CD14-positive monocyte (primary cell): ENCODE results near the gene FKBP15. TPM values are rescaled to one million over a fixed set of nuclear protein-coding genes. Genes with fewer than 3 reads are reported as not detected.
A peak's percentile ranks its signal among the peaks of the same experiment; 100 is the strongest.
"Not testable (repeated sequence)": the region's sequence is repeated elsewhere in the genome, so short reads cannot be mapped to it uniquely, and the experiment has no call there.

ENCODE experiments used
- DNase-seq, 3 donors: peaks; one replicate each; pipeline ENCODE4 v3.0.0-alpha.2; 2011 to 2022
- H2AFZ ChIP-seq: 2 replicates; pipeline ENCODE4 v1.6.0; 2012; ENCODE audit warnings: mild to moderate bottlenecking, low read depth, low read length, inconsistent platforms; ENCODE audit not compliant: insufficient read depth, poor library complexity, severe bottlenecking
- H3K27ac ChIP-seq, 2 donors: 1 replicate in 1 of 2; 2 replicates in 1 of 2; pipeline ENCODE4 v1.5.1; 2012 to 2013; ENCODE audit warnings: low read length in 2 of 2, control low read depth in 1 of 2, inconsistent platforms in 1 of 2, low read depth in 1 of 2, mild to moderate bottlenecking in 1 of 2
- H3K27me3 ChIP-seq, 2 donors: one replicate each; pipeline versions ENCODE4 v1.6.0 to v1.6.1; 2011 to 2013; ENCODE audit warnings: low read length in 2 of 2; ENCODE audit not compliant: control insufficient read depth in 2 of 2, insufficient read depth in 2 of 2
- H3K36me3 ChIP-seq, 2 donors: replicated peaks in 1 of 2; 1 replicate in 1 of 2; 2 replicates in 1 of 2; pipeline versions ENCODE4 v1.5.1 to v1.6.1; 2012 to 2013; ENCODE audit warnings: low read length in 2 of 2, control low read depth in 1 of 2, inconsistent platforms in 1 of 2, mild to moderate bottlenecking in 1 of 2; ENCODE audit not compliant: insufficient read depth in 2 of 2, control insufficient read depth in 1 of 2
- H3K4me1 ChIP-seq, 2 donors: 1 replicate in 1 of 2; 2 replicates in 1 of 2; pipeline versions ENCODE4 v1.5.1 to v1.6.1; 2012 to 2013; ENCODE audit warnings: low read length in 2 of 2, control low read depth in 1 of 2, inconsistent platforms in 1 of 2, mild to moderate bottlenecking in 1 of 2, moderate library complexity in 1 of 2; ENCODE audit not compliant: insufficient read depth in 2 of 2, control insufficient read depth in 1 of 2
- H3K4me2 ChIP-seq: replicated peaks from 2 replicates; pipeline ENCODE3; 2012; ENCODE audit warnings: low read length, moderate library complexity, mild to moderate bottlenecking; ENCODE audit not compliant: poor library complexity, severe bottlenecking; ENCODE audit errors: extremely low read depth
- H3K4me3 ChIP-seq, 3 experiments: fragments of 200-600 bp in 1 of 3; sonication (generic) in 1 of 3; replicated peaks in 1 of 3; 1 replicate in 2 of 3; 2 replicates in 1 of 3; pipeline ENCODE4 v1.5.1; 2011 to 2013; ENCODE audit warnings: low read length in 3 of 3, mild to moderate bottlenecking in 3 of 3, control low read depth in 2 of 3, low read depth in 2 of 3, inconsistent platforms in 1 of 3, moderate library complexity in 1 of 3
- H3K79me2 ChIP-seq: 2 replicates; pipeline ENCODE4 v1.6.0; 2012; ENCODE audit warnings: mild to moderate bottlenecking, control low read depth, inconsistent platforms, low read length, moderate library complexity; ENCODE audit not compliant: insufficient read depth
- H3K9ac ChIP-seq: 2 replicates; pipeline ENCODE4 v1.6.0; 2017; ENCODE audit warnings: low read length, mild to moderate bottlenecking; ENCODE audit not compliant: insufficient read depth, poor library complexity, severe bottlenecking
- H3K9me3 ChIP-seq, 2 donors: replicated peaks in 1 of 2; 1 replicate in 1 of 2; 2 replicates in 1 of 2; pipeline versions ENCODE4 v1.5.1 to v1.6.1; 2012 to 2013; ENCODE audit warnings: low read length in 2 of 2, control low read depth in 1 of 2; ENCODE audit not compliant: control insufficient read depth in 1 of 2, insufficient read depth in 1 of 2
- H4K20me1 ChIP-seq: 2 replicates; pipeline ENCODE4 v1.6.0; 2012; ENCODE audit warnings: mild to moderate bottlenecking, low read length, control low read depth, moderate library complexity; ENCODE audit not compliant: insufficient read depth
- H3K27ac Mint-ChIP-seq, 7 donors: one replicate each; pipeline ENCODE4 v1.8.0; 2020; ENCODE audit warnings: mild to moderate bottlenecking in 7 of 7, mixed read lengths in 7 of 7, moderate library complexity in 6 of 7, inconsistent platforms in 2 of 7
- H3K27me3 Mint-ChIP-seq, 3 donors: one replicate each; pipeline ENCODE4 v1.8.0; 2021 to 2022; ENCODE audit warnings: low read depth in 3 of 3, mild to moderate bottlenecking in 3 of 3, mixed read lengths in 3 of 3, moderate library complexity in 3 of 3, inconsistent platforms in 1 of 3
- H3K36me3 Mint-ChIP-seq, 2 donors: one replicate each; pipeline ENCODE4 v1.8.0; 2020; ENCODE audit warnings: mixed read lengths in 2 of 2, inconsistent platforms in 1 of 2, mild to moderate bottlenecking in 1 of 2
- H3K4me1 Mint-ChIP-seq: one replicate; pipeline ENCODE4 v1.8.0; 2020; ENCODE audit warnings: mild to moderate bottlenecking, mixed read lengths
- H3K4me3 Mint-ChIP-seq, 2 donors: one replicate each; pipeline ENCODE4 v1.8.0; 2020; ENCODE audit warnings: mild to moderate bottlenecking in 2 of 2, mixed read lengths in 2 of 2, moderate library complexity in 1 of 2
- H3K9me3 Mint-ChIP-seq, 7 donors: one replicate each; pipeline ENCODE4 v1.8.0; 2020 to 2022; ENCODE audit warnings: mixed read lengths in 7 of 7, mild to moderate bottlenecking in 6 of 7, moderate library complexity in 6 of 7, inconsistent platforms in 2 of 7
- CTCF ChIP-seq: fragments of 200-600 bp; IDR thresholded peaks from one replicate; pipeline ENCODE4 v1.8.0; 2022; ENCODE audit warnings: antibody characterized with exemption, mild to moderate bottlenecking
- WGBS: methylation state at CpG from one replicate; pipeline ENCODE4 v1.1.5; 2013; ENCODE audit warnings: missing lambda C conversion rate; ENCODE audit not compliant: insufficient coverage; 5-methylcytosine and 5-hydroxymethylcytosine counted together
- intact Hi-C, 2 donors: fragments of 100-400 bp; cut with micrococcal nuclease; formaldehyde crosslinking; loops; one replicate each; pipeline versions ENCODE4 v1.15.0 to v1.15.1; 2023
- polyA plus RNA-seq, 3 donors: library from polyadenylated mRNA; depleted of rRNA in 1 of 3; unstranded in 2 of 3; stranded (reverse) in 1 of 3; fragments of 300-500 nt in 2 of 3; fragments of >200 nt in 1 of 3; fragmentation: Illumina TruSeq in 2 of 3; gene quantifications; 1 replicate in 2 of 3; 2 replicates in 1 of 3; pipeline ENCODE4 v1.2.3, GENCODE V29; 2012 to 2021

The FKBP15 gene
- polyA plus RNA-seq, 3 donors, result 32.3 to 120 (median 55.7) TPM

GRCh38 chr9:113129466-113129865 is 91.6 kb downstream of the FKBP15 start:
- no peak overlapping the region for H3K9ac ChIP-seq
- H3K9me3 ChIP-seq, result no peaks in the 10 kb centered on the region
- intact Hi-C loops, result no loop called here
- no peak overlapping the region for H3K4me3 ChIP-seq
- no peak overlapping the region for H3K27ac Mint-ChIP-seq
- DNase-seq, result no peak
- H4K20me1 ChIP-seq, result no peaks in the 10 kb centered on the region
- TF ChIP-seq CTCF, result no peak
- no peaks in the 10 kb centered on the region for H3K36me3 ChIP-seq
- H3K4me2 ChIP-seq, result no peak overlapping the region
- H3K4me1 ChIP-seq, result peaks cover 10 to 21% of the 10 kb centered on the region in 2 donors
- no peak overlapping the region for H3K4me3 Mint-ChIP-seq
- H3K27me3 ChIP-seq, result peaks cover 5% of the 10 kb centered on the region in 2 donors
- no peak overlapping the region for H2AFZ ChIP-seq
- no peak overlapping the region for H3K27ac ChIP-seq
- peaks cover 44% of the 10 kb centered on the region for H3K4me1 Mint-ChIP-seq
- H3K36me3 Mint-ChIP-seq, result no peaks in the 10 kb centered on the region
- H3K79me2 ChIP-seq, result no peaks in the 10 kb centered on the region
- H3K27me3 Mint-ChIP-seq, result peaks cover 0 to 32% (median 8%) of the 10 kb centered on the region in 3 donors
- peaks cover 0 to 4% (median 0%) of the 10 kb centered on the region in 7 donors for H3K9me3 Mint-ChIP-seq

- peaks cover 3 to 20% (median 10%) of the 10 kb centered on the region in 3 donors for H3K27me3 Mint-ChIP-seq
- Histone ChIP-seq H3K4me3 (no peak overlapping the region), H2AFZ (no peak overlapping the region), H4K20me1 (no peaks in the 10 kb centered on the region), H3K27me3 (peaks cover 5% of the 10 kb centered on the region in 2 donors), H3K79me2 (no peaks in the 10 kb centered on the region), H3K36me3 (no peaks in the 10 kb centered on the region), H3K9ac (no peak overlapping the region), H3K9me3 (no peaks in the 10 kb centered on the region), H3K27ac (peak overlapping the region in 1 of 2 donors; percentile 6), H3K4me1 (peaks cover 13 to 16% of the 10 kb centered on the region in 2 donors), H3K4me2 (peak overlapping the region; percentile 8)
- WGBS, result 0% methylated on average over 1 of the region's 4 CpGs
- peaks cover 0 to 4% (median 0%) of the 10 kb centered on the region in 7 donors for H3K9me3 Mint-ChIP-seq
- no peak for TF ChIP-seq CTCF
- peaks cover 35% of the 10 kb centered on the region for H3K4me1 Mint-ChIP-seq
- peak overlapping the region in 6 of 7 donors; percentile 38 to 82 (median 72) for H3K27ac Mint-ChIP-seq
- peak; percentile 37 to 57 (median 54) for DNase-seq
- intact Hi-C loops, result no loop called here
- H3K36me3 Mint-ChIP-seq, result no peaks in the 10 kb centered on the region
- H3K4me3 Mint-ChIP-seq, result peak overlapping the region in 1 of 2 donors; percentile 56
Measured at GRCh38 chr9:113125386-113126035, 95.6 kb downstream of the FKBP15 start.

DNA sequence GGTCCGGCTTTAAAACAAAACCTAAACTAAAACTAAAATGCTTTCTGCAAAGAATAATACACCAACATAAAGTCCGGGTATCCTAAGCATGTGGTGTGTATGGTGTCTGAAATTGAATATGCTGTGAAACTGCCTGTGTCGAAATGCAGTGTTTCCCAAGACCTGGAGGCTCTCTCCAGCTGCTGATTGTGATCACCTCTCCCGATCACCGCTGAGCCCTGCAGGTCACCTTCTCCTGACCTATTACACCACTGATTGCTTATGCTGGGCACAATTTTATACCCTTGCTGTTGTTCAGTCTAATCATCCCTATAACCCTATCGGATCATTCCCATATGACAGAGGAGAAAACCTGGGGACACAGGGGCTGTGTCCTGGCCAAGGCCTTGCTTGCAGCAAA is 102.2 kb downstream of the FKBP15 start:
- not testable (repeated sequence) for H3K4me1 ChIP-seq, H3K4me3 Mint-ChIP-seq

More for the DNA sequence above, 102.2 kb downstream of the FKBP15 start:
- H3K4me3 ChIP-seq, H2AFZ ChIP-seq, H3K36me3 Mint-ChIP-seq, H3K27me3 Mint-ChIP-seq, H3K27ac ChIP-seq, H3K9ac ChIP-seq, H3K27ac Mint-ChIP-seq, H3K36me3 ChIP-seq, intact Hi-C loops, H3K27me3 ChIP-seq, H3K4me2 ChIP-seq, H3K9me3 Mint-ChIP-seq, H3K79me2 ChIP-seq, H3K9me3 ChIP-seq, H3K4me1 Mint-ChIP-seq, DNase-seq, H4K20me1 ChIP-seq: not testable (repeated sequence)
- no CpG with 5 or more reads among the region's 6 CpGs for WGBS
